Fibroblast of the aortic adventitia (primary cell): ENCODE data around the gene KLHDC4. TPM values are rescaled to one million over a fixed set of nuclear protein-coding genes. Genes with fewer than 3 reads are reported as not detected.
"Not testable (repeated sequence)": the region's sequence is repeated elsewhere in the genome, so short reads cannot be mapped to it uniquely, and the experiment has no call there.

Experiments used
- DNase-seq: peaks from one replicate; pipeline ENCODE4 v3.0.0-alpha.2; 2010; ENCODE audit warnings: low read depth
- H3K4me3 ChIP-seq: 2 replicates; pipeline ENCODE4 v1.5.1; 2011; ENCODE audit warnings: low read depth, mild to moderate bottlenecking, control low read depth, low read length, moderate library complexity
- CTCF ChIP-seq: IDR thresholded peaks from 2 replicates; pipeline ENCODE4 v1.5.1; 2011; ENCODE audit warnings: mild to moderate bottlenecking, low read length, control low read depth, inconsistent platforms; ENCODE audit not compliant: insufficient read depth
- total RNA-seq: library from RNA; depleted of rRNA; stranded (reverse); fragments of >200 nt; gene quantifications from 2 replicates; pipeline ENCODE4 v1.2.3, GENCODE V29; 2012; ENCODE audit warnings: low replicate concordance

Gene KLHDC4
- total RNA-seq, 1 donor, result 21.6 TPM

GRCh38 chr16:87784812-87785211 lies 19.0 kb upstream of the KLHDC4 start:
- TF ChIP-seq CTCF, result no peak
- no peak overlapping the region for H3K4me3 ChIP-seq
- DNase-seq, result peak; percentile 54

GRCh38 chr16:87782033-87782432 lies 16.2 kb upstream of the KLHDC4 start:
- no peak for TF ChIP-seq CTCF

GRCh38 chr16:87780385-87780989 lies 14.7 kb upstream of the KLHDC4 start:
- no peak for TF ChIP-seq CTCF
- H3K4me3 ChIP-seq, result no peak overlapping the region
- DNase-seq, result peak; percentile 17

More at GRCh38 chr16:87782033-87782432, 16.2 kb upstream of the KLHDC4 start:
- no peak for DNase-seq
- H3K4me3 ChIP-seq, result no peak overlapping the region

GRCh38 chr16:87778830-87779579 lies 13.2 kb upstream of the KLHDC4 start:
- no peak overlapping the region for H3K4me3 ChIP-seq
- peak; percentile 98 for DNase-seq
- TF ChIP-seq CTCF, result peak; percentile 95

GRCh38 chr16:87778476-87778829 lies 12.7 kb upstream of the KLHDC4 start:
- no peak overlapping the region for H3K4me3 ChIP-seq
- TF ChIP-seq CTCF, result no peak
- DNase-seq, result no peak

- DNase-seq, H3K4me3 ChIP-seq: not testable (repeated sequence)
Observed at GRCh38 chr16:87773836-87774235, 8.1 kb upstream of the KLHDC4 start.

GRCh38 chr16:87767456-87767855 lies 1.7 kb upstream of the KLHDC4 start:
- DNase-seq, H3K4me3 ChIP-seq: not testable (repeated sequence)

- TF ChIP-seq CTCF, result no peak
- peak overlapping the region; percentile 88 for H3K4me3 ChIP-seq
- DNase-seq, result no peak
Observed at GRCh38 chr16:87766485-87766797, 655 bp upstream of the KLHDC4 start.
